RKO (cell line): ENCODE measurements around the gene CAPRIN1.
A peak's percentile ranks its signal among the peaks of the same experiment; 100 is the strongest.

Source experiments
- DNase-seq: peaks from one replicate; pipeline ENCODE4 v3.0.0-alpha.2; 2016; ENCODE audit warnings: low spot score

CAPRIN1 gene

GRCh38 chr11:34051349-34052035 is at the start of gene CAPRIN1:
Gene CAPRIN1 (plus strand): TSS chr11:34051731. CDS start chr11:34052421, 690 bp downstream.
- peak; percentile 86 for DNase-seq

GRCh38 chr11:34002420-34002819 is 49.1 kb upstream of the CAPRIN1 start:
- no peak for DNase-seq

- no peak for DNase-seq
Observed at GRCh38 chr11:34004236-34004635, 47.3 kb upstream of the CAPRIN1 start.

- DNase-seq: no peak
Observed at GRCh38 chr11:34006876-34007275, 44.7 kb upstream of the CAPRIN1 start.

- no peak for DNase-seq
Observed at GRCh38 chr11:34012734-34013133, 38.8 kb upstream of the CAPRIN1 start.

GRCh38 chr11:34013898-34014571 is 37.5 kb upstream of the CAPRIN1 start:
- no peak for DNase-seq

- DNase-seq: no peak
Observed at GRCh38 chr11:34021977-34022735, 29.4 kb upstream of the CAPRIN1 start.

GRCh38 chr11:34026432-34026831 is 25.1 kb upstream of the CAPRIN1 start:
- no peak for DNase-seq

GRCh38 chr11:34027516-34028408 is 23.8 kb upstream of the CAPRIN1 start:
- DNase-seq: no peak

GRCh38 chr11:34028425-34028824 is 23.1 kb upstream of the CAPRIN1 start:
- DNase-seq: peak; percentile 21

- DNase-seq: no peak
Observed at GRCh38 chr11:34029176-34029575, 22.4 kb upstream of the CAPRIN1 start.

- DNase-seq: no peak
Observed at GRCh38 chr11:34030382-34030781, 21.1 kb upstream of the CAPRIN1 start.

- no peak for DNase-seq
Observed at GRCh38 chr11:34033399-34033798, 18.1 kb upstream of the CAPRIN1 start.

- no peak for DNase-seq
Observed at GRCh38 chr11:34034053-34034452, 17.5 kb upstream of the CAPRIN1 start.

- DNase-seq: no peak
Observed at GRCh38 chr11:34036456-34036855, 15.1 kb upstream of the CAPRIN1 start.

- no peak for DNase-seq
Observed at GRCh38 chr11:34037016-34037415, 14.5 kb upstream of the CAPRIN1 start.

- DNase-seq: no peak
Observed at GRCh38 chr11:34040571-34040970, 11.0 kb upstream of the CAPRIN1 start.

- peak; percentile 83 for DNase-seq
Observed at GRCh38 chr11:34044664-34045485, 6.7 kb upstream of the CAPRIN1 start.

- DNase-seq: no peak
Observed at GRCh38 chr11:34049028-34049427, 2.5 kb upstream of the CAPRIN1 start.

GRCh38 chr11:34050581-34051348 is 766 bp upstream of the CAPRIN1 start:
- DNase-seq: no peak
